Smooth muscle cell (in vitro differentiated cells): Measurements from ENCODE around the gene ATL1. TPM values are rescaled to one million over a fixed set of nuclear protein-coding genes. Genes with fewer than 3 reads are reported as not detected.

Experiments
- DNase-seq: peaks from one replicate; lab custom pipeline; 2025; ENCODE audit not compliant: unreplicated experiment; lab: John Stamatoyannopoulos, UW
- H2AFZ ChIP-seq: fragments of 200-600 bp; sonication (generic); 2 replicates; pipeline ENCODE4 v1.6.0; 2016; ENCODE audit warnings: antibody characterized with exemption, low read depth, mild to moderate bottlenecking
- H3F3A ChIP-seq: fragments of 200-600 bp; sonication (generic); 2 replicates; pipeline ENCODE4 v1.6.0; 2017; ENCODE audit warnings: antibody characterized with exemption, low read depth
- H3K27ac ChIP-seq: fragments of 200-600 bp; sonication (generic); 2 replicates; pipeline ENCODE4 v1.5.1; 2016; ENCODE audit warnings: low read depth, mild to moderate bottlenecking
- H3K27me3 ChIP-seq: fragments of 200-600 bp; sonication (generic); 2 replicates; pipeline ENCODE4 v1.6.1; 2016; ENCODE audit warnings: low read depth, mild to moderate bottlenecking
- H3K36me3 ChIP-seq: fragments of 200-600 bp; sonication (generic); 2 replicates; pipeline ENCODE4 v1.5.1; 2016; ENCODE audit warnings: low read depth
- H3K4me1 ChIP-seq: fragments of 200-600 bp; sonication (generic); 2 replicates; pipeline ENCODE4 v1.5.1; 2016; ENCODE audit warnings: low read depth
- H3K4me2 ChIP-seq: fragments of 200-600 bp; sonication (generic); 2 replicates; pipeline ENCODE4 v1.6.0; 2016; ENCODE audit warnings: mild to moderate bottlenecking
- H3K4me3 ChIP-seq: fragments of 200-600 bp; sonication (generic); 2 replicates; pipeline ENCODE4 v1.5.1; 2016; ENCODE audit warnings: mild to moderate bottlenecking
- H3K79me2 ChIP-seq: fragments of 200-600 bp; sonication (generic); 2 replicates; pipeline ENCODE4 v1.6.0; 2016; ENCODE audit warnings: low read depth, mild to moderate bottlenecking
- H3K9ac ChIP-seq: fragments of 200-600 bp; sonication (generic); 2 replicates; pipeline ENCODE4 v1.6.0; 2016; ENCODE audit warnings: low read depth
- H3K9me3 ChIP-seq: fragments of 200-600 bp; sonication (generic); replicated peaks from 2 replicates; pipeline ENCODE4 v1.5.1; 2016; ENCODE audit warnings: low read depth
- H4K20me1 ChIP-seq: fragments of 200-600 bp; sonication (generic); 2 replicates; pipeline ENCODE4 v1.6.0; 2016; ENCODE audit warnings: low read depth
- WGBS: methylation state at CpG from one replicate; pipeline ENCODE4 v1.1.7; 2016; ENCODE audit warnings: low lambda C conversion rate; 5-methylcytosine and 5-hydroxymethylcytosine counted together
- polyA plus RNA-seq: library from polyadenylated mRNA; unstranded; fragments of >200 nt; fragmentation: Nextera tagmentation; extraction: Ambion mirVana; gene quantifications from 2 replicates; pipeline ENCODE4 v1.2.1, GENCODE V29; 2016
- total RNA-seq: library from RNA; depleted of rRNA; stranded (reverse); fragments of >200 nt; gene quantifications from 2 replicates; pipeline ENCODE4 v1.2.3, GENCODE V29; 2014
- TF ChIP-seq, protein P1 (sequence below): fragments of 200-600 bp; sonication (generic); IDR thresholded peaks from 2 replicates; pipeline ENCODE4 v1.5.1; 2017; ENCODE audit warnings: borderline replicate concordance, mild to moderate bottlenecking, antibody characterized with exemption; ENCODE audit not compliant: insufficient read depth, poor library complexity, severe bottlenecking

ATL1 gene
- total and polyA plus RNA-seq, 2 experiments from 2014 or later = 1.5 to 2.1 TPM

- WGBS = 68% methylated on average over 4 of the region's 4 CpGs
- Histone ChIP-seq H3K27ac (no peak overlapping the region), H3K9me3 (no peaks in the 10 kb centered on the region), H3F3A (peaks cover 5% of the 10 kb centered on the region), H2AFZ (peak overlapping the region; percentile 48), H3K79me2 (peaks cover 27% of the 10 kb centered on the region), H3K9ac (no peak overlapping the region), H4K20me1 (peaks cover 20% of the 10 kb centered on the region), H3K36me3 (no peaks in the 10 kb centered on the region), H3K27me3 (no peaks in the 10 kb centered on the region), H3K4me2 (no peak overlapping the region), H3K4me3 (no peak overlapping the region), H3K4me1 (peaks cover 22% of the 10 kb centered on the region)
- DNase-seq = no peak
- TF ChIP-seq, protein P1, sequence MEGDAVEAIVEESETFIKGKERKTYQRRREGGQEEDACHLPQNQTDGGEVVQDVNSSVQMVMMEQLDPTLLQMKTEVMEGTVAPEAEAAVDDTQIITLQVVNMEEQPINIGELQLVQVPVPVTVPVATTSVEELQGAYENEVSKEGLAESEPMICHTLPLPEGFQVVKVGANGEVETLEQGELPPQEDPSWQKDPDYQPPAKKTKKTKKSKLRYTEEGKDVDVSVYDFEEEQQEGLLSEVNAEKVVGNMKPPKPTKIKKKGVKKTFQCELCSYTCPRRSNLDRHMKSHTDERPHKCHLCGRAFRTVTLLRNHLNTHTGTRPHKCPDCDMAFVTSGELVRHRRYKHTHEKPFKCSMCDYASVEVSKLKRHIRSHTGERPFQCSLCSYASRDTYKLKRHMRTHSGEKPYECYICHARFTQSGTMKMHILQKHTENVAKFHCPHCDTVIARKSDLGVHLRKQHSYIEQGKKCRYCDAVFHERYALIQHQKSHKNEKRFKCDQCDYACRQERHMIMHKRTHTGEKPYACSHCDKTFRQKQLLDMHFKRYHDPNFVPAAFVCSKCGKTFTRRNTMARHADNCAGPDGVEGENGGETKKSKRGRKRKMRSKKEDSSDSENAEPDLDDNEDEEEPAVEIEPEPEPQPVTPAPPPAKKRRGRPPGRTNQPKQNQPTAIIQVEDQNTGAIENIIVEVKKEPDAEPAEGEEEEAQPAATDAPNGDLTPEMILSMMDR = no peak
These were observed 109.6 kb downstream of the ATL1 start for GRCh38 chr14:50669441-50669986.

GRCh38 chr14:50670196-50670865, 110.4 kb downstream of the ATL1 start:
- Histone ChIP-seq H3K27ac (no peak overlapping the region), H3K9me3 (no peaks in the 10 kb centered on the region), H3K79me2 (peaks cover 20% of the 10 kb centered on the region), H3K4me2 (no peak overlapping the region), H3K4me1 (peaks cover 22% of the 10 kb centered on the region), H3K4me3 (no peak overlapping the region), H2AFZ (peak overlapping the region; percentile 48), H3K27me3 (no peaks in the 10 kb centered on the region), H3K36me3 (no peaks in the 10 kb centered on the region), H3K9ac (no peak overlapping the region), H3F3A (peaks cover 5% of the 10 kb centered on the region), H4K20me1 (peaks cover 19% of the 10 kb centered on the region)
- TF ChIP-seq, protein P1 = no peak
- 71% methylated on average over 10 of the region's 10 CpGs for WGBS
- DNase-seq = no peak

DNA sequence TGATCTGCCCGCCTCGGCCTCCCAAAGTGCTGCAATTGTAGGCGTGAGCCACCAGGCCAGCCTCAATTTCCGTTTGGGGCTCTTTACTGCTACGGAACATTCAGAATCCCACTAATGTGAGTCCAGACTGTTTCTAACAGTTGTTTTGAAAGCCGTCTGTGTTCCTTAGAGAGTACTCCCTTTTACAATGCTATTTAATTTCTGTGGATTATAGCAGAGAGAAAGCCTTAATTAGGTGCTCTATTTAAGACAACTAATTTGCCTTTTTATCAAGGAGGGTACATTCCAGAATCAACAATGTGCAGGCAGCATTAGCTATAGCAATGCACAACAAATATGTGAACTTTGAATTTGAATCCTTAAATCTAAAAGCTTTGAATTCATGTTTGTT, 110.9 kb downstream of the ATL1 start:
- H3K79me2 ChIP-seq = peaks cover 15% of the 10 kb centered on the region
- H4K20me1 ChIP-seq = peaks cover 13% of the 10 kb centered on the region
- no peak for DNase-seq
- no peak overlapping the region for H3K4me3 ChIP-seq
- TF ChIP-seq, protein P1 = no peak
- peaks cover 18% of the 10 kb centered on the region for H3K4me1 ChIP-seq
- H3K27ac ChIP-seq = no peak overlapping the region
- H3F3A ChIP-seq = peaks cover 5% of the 10 kb centered on the region
- H3K27me3 ChIP-seq = no peaks in the 10 kb centered on the region
- 88% methylated on average over 6 of the region's 6 CpGs for WGBS
- no peaks in the 10 kb centered on the region for H3K36me3 ChIP-seq
- no peak overlapping the region for H3K9ac ChIP-seq
- H3K9me3 ChIP-seq = no peaks in the 10 kb centered on the region
- no peak overlapping the region for H3K4me2 ChIP-seq
- no peak overlapping the region for H2AFZ ChIP-seq

GRCh38 chr14:50675597-50675996, 115.7 kb downstream of the ATL1 start:
- H3K9ac ChIP-seq = no peak overlapping the region
- DNase-seq = no peak
- no peaks in the 10 kb centered on the region for H3K4me1 ChIP-seq
- H3K27me3 ChIP-seq = no peaks in the 10 kb centered on the region
- H4K20me1 ChIP-seq = no peaks in the 10 kb centered on the region
- no peaks in the 10 kb centered on the region for H3K9me3 ChIP-seq
- no peak overlapping the region for H3K4me2 ChIP-seq
- H3K4me3 ChIP-seq = no peak overlapping the region
- no peak overlapping the region for H3K27ac ChIP-seq
- no peaks in the 10 kb centered on the region for H3K36me3 ChIP-seq
- H3F3A ChIP-seq = no peaks in the 10 kb centered on the region
- H2AFZ ChIP-seq = no peak overlapping the region
- H3K79me2 ChIP-seq = no peaks in the 10 kb centered on the region
- TF ChIP-seq, protein P1 = no peak
- WGBS = 72% methylated on average over 2 of the region's 2 CpGs
